Kidney glomerular epithelial cell (primary cell): ENCODE data around the gene CASP3.
"Not testable (repeated sequence)": the region's sequence is repeated elsewhere in the genome, so short reads cannot be mapped to it uniquely, and the experiment has no call there.

Experiments used
- DNase-seq: peaks from one replicate; lab custom pipeline; 2025; lab: John Stamatoyannopoulos, UW

Gene CASP3

GRCh38 chr4:184635381-184635780, 13.9 kb downstream of the CASP3 start:
- no peak for DNase-seq

GRCh38 chr4:184632842-184633241, 16.4 kb downstream of the CASP3 start:
- DNase-seq: no peak

- no peak for DNase-seq
Measured at GRCh38 chr4:184628103-184628502, 21.1 kb downstream of the CASP3 start.

- DNase-seq: not testable (repeated sequence)
Measured at GRCh38 chr4:184625783-184626596, 23.3 kb downstream of the CASP3 start.

GRCh38 chr4:184624972-184625554, 24.2 kb downstream of the CASP3 start:
- no peak for DNase-seq

- not testable (repeated sequence) for DNase-seq
Measured at GRCh38 chr4:184624504-184624903, 24.7 kb downstream of the CASP3 start.

GRCh38 chr4:184621518-184621917, 27.7 kb downstream of the CASP3 start:
- DNase-seq: no peak

GRCh38 chr4:184620212-184620867, 28.9 kb downstream of the CASP3 start:
- DNase-seq: no peak

GRCh38 chr4:184617600-184618196, 31.5 kb downstream of the CASP3 start:
- DNase-seq: no peak

- DNase-seq: no peak
Measured at GRCh38 chr4:184616633-184617551, 32.4 kb downstream of the CASP3 start.

- DNase-seq: not testable (repeated sequence)
Measured at GRCh38 chr4:184616168-184616567, 33.1 kb downstream of the CASP3 start.

- no peak for DNase-seq
Measured at GRCh38 chr4:184614509-184614908, 34.7 kb downstream of the CASP3 start.

- DNase-seq: no peak
Measured at GRCh38 chr4:184613405-184613804, 35.8 kb downstream of the CASP3 start.

GRCh38 chr4:184612074-184612473, 37.2 kb downstream of the CASP3 start:
- DNase-seq: no peak

- DNase-seq: not testable (repeated sequence)
Measured at GRCh38 chr4:184607429-184607828, 41.8 kb downstream of the CASP3 start.

GRCh38 chr4:184602857-184603256, 46.4 kb downstream of the CASP3 start:
- DNase-seq: not testable (repeated sequence)

GRCh38 chr4:184600982-184601381, 48.3 kb downstream of the CASP3 start:
- DNase-seq: not testable (repeated sequence)

GRCh38 chr4:184599492-184600135, 49.6 kb downstream of the CASP3 start:
- DNase-seq: no peak

GRCh38 chr4:184598753-184599491, 50.3 kb downstream of the CASP3 start:
- DNase-seq: no peak

GRCh38 chr4:184596617-184597185, 52.5 kb downstream of the CASP3 start:
- no peak for DNase-seq
